Measurements from ENCODE around the gene MCOLN1.
A peak's percentile ranks its signal among the peaks of the same experiment; 100 is the strongest.

Gene MCOLN1

GRCh38 chr19:7522072-7522922 is at the start of gene MCOLN1:
Gene MCOLN1 (plus strand): TSS chr19:7522624. CDS start chr19:7522751, 127 bp downstream.
- no peaks in the 10 kb centered on the region for H3K36me3 Mint-ChIP-seq (ENCODE audit: low read depth)
- H3K27me3 Mint-ChIP-seq (ENCODE audit: low read depth) = peaks cover 11% of the 10 kb centered on the region
- H3K4me1 Mint-ChIP-seq (ENCODE audit: low read depth) = peaks cover 9% of the 10 kb centered on the region
- H3K4me3 Mint-ChIP-seq = peak within 1 kb of the TSS; percentile 88
- peak within 1 kb of the TSS; percentile 92 for H3K27ac Mint-ChIP-seq
- H3K9me3 Mint-ChIP-seq = no peaks in the 10 kb centered on the region

DNA sequence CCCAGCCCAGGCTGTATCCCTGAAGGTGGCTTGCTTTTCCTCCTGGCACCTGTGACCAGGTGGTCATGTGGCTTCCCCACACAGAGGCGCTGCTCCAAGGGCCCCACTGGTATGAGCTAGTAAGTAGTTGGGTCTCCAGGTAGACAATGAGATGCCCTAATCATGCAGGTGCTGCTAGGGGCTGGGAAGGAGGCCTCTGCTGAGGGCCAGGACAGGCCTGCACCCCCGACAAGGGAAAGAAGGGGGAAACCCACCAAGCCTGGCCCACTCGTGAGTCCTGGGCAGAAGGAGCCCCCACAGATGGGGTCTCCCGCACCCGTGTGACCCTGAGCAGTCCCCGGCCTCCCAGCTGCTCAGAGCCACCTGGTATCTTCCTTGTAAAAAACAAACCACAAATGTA is 46.8 kb upstream of the MCOLN1 start:
- Mint-ChIP-seq H3K27me3 (ENCODE audit: low read depth) (no peaks in the 10 kb centered on the region), H3K27ac (no peak overlapping the region), H3K36me3 (ENCODE audit: low read depth) (peaks cover 8% of the 10 kb centered on the region), H3K4me1 (ENCODE audit: low read depth) (no peaks in the 10 kb centered on the region), H3K4me3 (no peak overlapping the region), H3K9me3 (no peaks in the 10 kb centered on the region)

- peaks cover 6% of the 10 kb centered on the region for H3K36me3 Mint-ChIP-seq (ENCODE audit: low read depth)
- no peak overlapping the region for H3K27ac Mint-ChIP-seq
- no peaks in the 10 kb centered on the region for H3K4me1 Mint-ChIP-seq (ENCODE audit: low read depth)
- no peak overlapping the region for H3K4me3 Mint-ChIP-seq
- H3K9me3 Mint-ChIP-seq = no peaks in the 10 kb centered on the region
- no peaks in the 10 kb centered on the region for H3K27me3 Mint-ChIP-seq (ENCODE audit: low read depth)
Observed at GRCh38 chr19:7476241-7476640, 46.2 kb upstream of the MCOLN1 start.

- Mint-ChIP-seq H3K27ac (no peak overlapping the region), H3K4me3 (no peak overlapping the region), H3K27me3 (ENCODE audit: low read depth) (no peaks in the 10 kb centered on the region), H3K36me3 (ENCODE audit: low read depth) (peaks cover 4% of the 10 kb centered on the region), H3K4me1 (ENCODE audit: low read depth) (no peaks in the 10 kb centered on the region), H3K9me3 (no peaks in the 10 kb centered on the region)
Observed at GRCh38 chr19:7476777-7477494, 45.5 kb upstream of the MCOLN1 start.

DNA sequence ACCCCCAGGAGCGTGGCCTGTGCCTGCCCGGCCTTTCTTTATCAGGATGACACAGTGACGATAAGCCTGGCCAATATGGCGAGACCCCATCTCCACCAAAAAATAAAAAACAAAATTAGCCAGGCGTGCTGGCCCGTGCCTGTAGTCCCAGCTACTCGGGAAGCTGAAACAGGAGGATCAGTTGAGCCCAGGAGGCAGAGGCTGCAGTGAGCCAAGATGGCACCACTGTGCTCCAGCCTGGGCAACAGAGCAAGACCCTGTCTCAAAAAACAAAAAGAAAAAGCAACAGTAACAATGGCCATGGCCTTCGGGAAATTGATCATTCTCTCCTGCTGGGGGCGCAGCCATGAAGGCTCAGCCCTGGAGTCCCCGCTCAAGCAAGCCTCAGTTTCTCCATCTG is 44.7 kb upstream of the MCOLN1 start:
- H3K4me3 Mint-ChIP-seq = no peak overlapping the region
- no peaks in the 10 kb centered on the region for H3K4me1 Mint-ChIP-seq (ENCODE audit: low read depth)
- H3K27ac Mint-ChIP-seq = no peak overlapping the region
- H3K36me3 Mint-ChIP-seq (ENCODE audit: low read depth) = peaks cover 2% of the 10 kb centered on the region
- H3K27me3 Mint-ChIP-seq (ENCODE audit: low read depth) = no peaks in the 10 kb centered on the region
- H3K9me3 Mint-ChIP-seq = no peaks in the 10 kb centered on the region

- Mint-ChIP-seq H3K27me3 (ENCODE audit: low read depth) (no peaks in the 10 kb centered on the region), H3K27ac (no peak overlapping the region), H3K36me3 (ENCODE audit: low read depth) (no peaks in the 10 kb centered on the region), H3K4me1 (ENCODE audit: low read depth) (peaks cover 2% of the 10 kb centered on the region), H3K4me3 (no peak overlapping the region), H3K9me3 (no peaks in the 10 kb centered on the region)
Observed at GRCh38 chr19:7478173-7478842, 44.1 kb upstream of the MCOLN1 start.

DNA sequence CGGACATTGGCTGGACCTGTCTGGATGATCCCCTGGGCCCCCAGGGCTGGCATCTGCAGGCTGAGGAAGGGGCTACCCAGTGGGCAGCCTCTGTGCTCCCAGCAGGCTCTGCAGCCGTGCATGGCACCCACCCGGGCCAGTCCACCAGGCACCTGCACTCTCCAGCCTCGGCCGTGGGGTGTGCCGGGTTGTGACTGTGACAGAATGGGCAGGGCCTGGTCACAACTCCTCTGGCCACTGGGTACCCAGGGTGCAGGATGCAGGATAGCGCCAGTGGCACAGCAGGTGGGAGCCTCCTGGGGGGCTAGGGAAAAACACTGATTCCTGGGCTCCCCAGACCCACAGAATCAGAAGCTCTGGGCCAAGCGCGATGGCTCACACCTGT is 43.6 kb upstream of the MCOLN1 start:
- peaks cover 4% of the 10 kb centered on the region for H3K4me1 Mint-ChIP-seq (ENCODE audit: low read depth)
- H3K27ac Mint-ChIP-seq = no peak overlapping the region
- H3K36me3 Mint-ChIP-seq (ENCODE audit: low read depth) = no peaks in the 10 kb centered on the region

DNA sequence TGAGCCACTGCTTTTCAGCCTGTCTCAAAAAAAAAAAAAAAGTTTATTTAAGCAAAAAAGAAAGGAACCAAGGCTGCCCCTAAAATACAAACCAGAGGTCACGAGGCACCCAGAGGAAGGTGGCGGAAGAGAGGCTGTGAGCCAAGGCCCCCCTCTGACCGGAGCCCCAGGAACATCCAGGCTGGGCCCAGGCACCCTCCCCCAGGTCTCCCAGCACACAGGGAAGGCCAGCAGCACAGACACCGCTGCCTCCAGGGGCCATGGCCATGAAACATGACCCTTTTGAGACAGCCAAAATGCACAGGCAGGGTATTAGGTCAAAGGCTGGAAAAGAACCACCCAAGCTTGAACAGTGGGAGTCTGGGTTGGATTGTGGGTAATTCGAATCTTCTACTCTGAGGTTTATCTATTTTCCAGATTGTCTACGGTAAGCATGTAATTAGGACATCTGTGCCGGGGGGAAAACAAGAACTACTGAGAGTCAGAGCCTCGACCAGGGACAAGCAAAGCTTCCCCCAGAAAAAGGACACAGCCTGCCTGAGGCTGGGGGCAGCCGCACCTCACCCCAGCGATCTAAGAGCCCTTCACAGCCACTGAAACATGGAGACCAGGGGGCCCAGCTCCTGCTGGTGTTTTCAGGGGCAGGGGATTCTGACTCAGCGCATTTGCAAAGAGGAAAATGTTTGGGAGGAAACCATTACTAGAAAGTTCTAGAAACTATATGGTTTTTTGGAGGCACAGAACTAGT is 42.0 kb upstream of the MCOLN1 start:
- Mint-ChIP-seq H3K27ac (no peak overlapping the region), H3K27me3 (ENCODE audit: low read depth) (no peaks in the 10 kb centered on the region), H3K9me3 (no peaks in the 10 kb centered on the region), H3K4me1 (ENCODE audit: low read depth) (peaks cover 4% of the 10 kb centered on the region), H3K4me3 (no peak overlapping the region), H3K36me3 (ENCODE audit: low read depth) (no peaks in the 10 kb centered on the region)

More for the DNA sequence above, 43.6 kb upstream of the MCOLN1 start:
- no peaks in the 10 kb centered on the region for H3K27me3 Mint-ChIP-seq (ENCODE audit: low read depth)
- H3K9me3 Mint-ChIP-seq = no peaks in the 10 kb centered on the region
- H3K4me3 Mint-ChIP-seq = no peak overlapping the region

DNA sequence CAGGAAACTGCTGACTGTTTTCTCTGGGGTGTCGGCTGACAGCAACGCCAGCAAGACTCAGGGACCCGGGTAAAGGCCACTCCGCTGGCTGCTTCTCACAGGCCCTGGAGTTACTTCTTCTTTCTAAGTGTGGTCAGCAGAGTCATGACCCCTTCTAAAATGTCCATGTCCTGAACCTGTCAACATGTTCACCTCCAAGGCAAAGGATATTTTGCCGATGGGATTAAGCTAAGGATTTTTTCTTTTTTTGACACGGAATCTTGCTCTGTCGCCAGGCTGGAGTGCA is 41.5 kb upstream of the MCOLN1 start:
- no peak overlapping the region for H3K27ac Mint-ChIP-seq
- no peaks in the 10 kb centered on the region for H3K36me3 Mint-ChIP-seq (ENCODE audit: low read depth)
- no peaks in the 10 kb centered on the region for H3K9me3 Mint-ChIP-seq
- peaks cover 4% of the 10 kb centered on the region for H3K4me1 Mint-ChIP-seq (ENCODE audit: low read depth)
- no peak overlapping the region for H3K4me3 Mint-ChIP-seq
- no peaks in the 10 kb centered on the region for H3K27me3 Mint-ChIP-seq (ENCODE audit: low read depth)

DNA sequence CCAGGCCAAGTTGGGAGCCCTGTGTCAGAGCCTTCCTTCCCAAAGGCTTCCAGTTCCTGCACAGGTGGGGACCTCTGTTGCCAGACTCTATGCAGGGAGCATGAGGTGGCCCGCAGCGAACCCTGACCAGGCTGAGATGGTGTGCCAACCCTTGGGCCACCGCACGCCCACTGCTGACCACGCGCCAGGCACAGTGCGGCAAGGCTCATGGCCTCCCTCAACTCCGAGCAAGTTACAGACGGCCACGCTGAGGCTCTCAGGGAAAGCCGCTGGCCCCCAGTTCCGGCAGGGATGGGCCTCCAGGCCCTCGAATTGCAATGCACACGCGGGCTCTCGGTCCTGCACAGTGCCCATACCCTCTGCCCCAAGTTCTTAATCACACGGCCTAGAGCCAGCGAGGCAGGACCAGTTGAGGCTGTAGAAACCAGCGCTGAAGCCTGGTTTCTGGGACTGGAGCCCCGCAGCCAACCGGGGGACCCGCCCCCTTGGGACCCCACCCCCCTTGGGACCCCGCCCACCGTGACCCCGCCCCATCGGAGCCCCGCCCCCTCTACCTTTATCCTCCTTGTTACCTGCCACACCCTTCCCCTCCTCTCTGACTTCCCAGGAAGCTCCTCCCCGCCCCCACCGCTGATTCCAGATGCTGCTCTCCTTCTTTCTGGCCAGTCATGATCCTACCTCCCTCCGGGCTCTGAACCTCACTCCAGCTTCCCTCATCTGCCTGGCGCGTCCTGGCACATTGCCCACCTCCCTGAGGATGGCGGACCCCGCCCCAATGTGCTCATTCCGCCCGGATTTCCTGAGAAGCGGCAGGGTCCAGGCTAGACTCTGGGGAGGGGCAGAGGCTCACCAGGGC is 39.6 kb upstream of the MCOLN1 start:
- Mint-ChIP-seq H3K9me3 (no peaks in the 10 kb centered on the region), H3K27ac (no peak overlapping the region), H3K4me3 (no peak overlapping the region), H3K36me3 (ENCODE audit: low read depth) (no peaks in the 10 kb centered on the region), H3K27me3 (ENCODE audit: low read depth) (no peaks in the 10 kb centered on the region), H3K4me1 (ENCODE audit: low read depth) (peaks cover 4% of the 10 kb centered on the region)

DNA sequence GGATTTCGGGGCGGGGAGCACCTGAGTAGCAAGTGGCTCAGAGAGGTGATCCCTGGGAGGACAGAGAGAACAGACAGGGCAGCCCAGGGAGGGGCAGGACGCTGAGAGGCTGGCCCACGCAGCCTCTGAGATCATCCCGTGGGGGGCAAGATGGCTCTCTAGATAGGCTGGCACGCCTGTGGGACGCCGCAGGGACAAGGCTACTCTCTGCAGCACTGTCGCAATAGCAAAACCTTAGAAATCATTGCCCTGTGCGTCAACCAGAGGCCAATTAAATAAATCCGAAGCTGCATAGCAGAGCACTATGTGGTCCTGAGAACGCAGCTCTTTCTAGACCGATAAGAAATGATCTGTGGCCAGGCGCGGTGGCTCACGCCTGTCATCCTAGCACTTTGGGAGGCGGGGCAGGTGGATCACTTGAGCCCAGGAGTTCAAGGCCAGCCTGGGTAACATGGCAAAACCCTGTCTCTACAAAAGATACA is 38.7 kb upstream of the MCOLN1 start:
- H3K4me3 Mint-ChIP-seq = no peak overlapping the region

GRCh38 chr19:7486923-7487322 is 35.5 kb upstream of the MCOLN1 start:
- Mint-ChIP-seq H3K4me3 (no peak overlapping the region), H3K36me3 (ENCODE audit: low read depth) (no peaks in the 10 kb centered on the region), H3K27ac (no peak overlapping the region), H3K9me3 (no peaks in the 10 kb centered on the region), H3K27me3 (ENCODE audit: low read depth) (no peaks in the 10 kb centered on the region), H3K4me1 (ENCODE audit: low read depth) (peaks cover 11% of the 10 kb centered on the region)

More for the DNA sequence above, 38.7 kb upstream of the MCOLN1 start:
- Mint-ChIP-seq H3K9me3 (no peaks in the 10 kb centered on the region), H3K4me1 (ENCODE audit: low read depth) (peaks cover 4% of the 10 kb centered on the region), H3K27me3 (ENCODE audit: low read depth) (no peaks in the 10 kb centered on the region), H3K27ac (no peak overlapping the region), H3K36me3 (ENCODE audit: low read depth) (no peaks in the 10 kb centered on the region)

GRCh38 chr19:7488736-7489353 is 33.6 kb upstream of the MCOLN1 start, which contains the start of gene PEX11G:
Gene PEX11G (minus strand): TSS chr19:7489035. CDS start chr19:7489010, 25 bp downstream.
- Mint-ChIP-seq H3K27ac (peak within 1 kb of the TSS; percentile 88), H3K36me3 (ENCODE audit: low read depth) (no peaks in the 10 kb centered on the region), H3K27me3 (ENCODE audit: low read depth) (no peaks in the 10 kb centered on the region), H3K9me3 (no peaks in the 10 kb centered on the region), H3K4me1 (ENCODE audit: low read depth) (peaks cover 14% of the 10 kb centered on the region), H3K4me3 (peak within 1 kb of the TSS; percentile 83)
